A673 (cell line): ENCODE measurements around the gene TMEM192. TPM values are rescaled to one million over a fixed set of nuclear protein-coding genes. Genes with fewer than 3 reads are reported as not detected.

Experiments used
- BruUV-seq: library from RNA; stranded (reverse); fragments of 400-500 nt; replicated peaks from 2 replicates; lab custom pipeline; 2021; lab: Mats Ljungman, UMichigan
- CTCF ChIA-PET: fragments of 300-600 bp; sonication (Branson Sonifier 250); formaldehyde crosslinking; loops from one replicate; lab custom pipeline; 2022; ENCODE audit warnings: antibody characterized with exemption; lab: Charles Lee
- POLR2A ChIA-PET: fragments of 300-600 bp; sonication (Branson Sonifier 250); formaldehyde crosslinking; loops from one replicate; lab custom pipeline; 2022; ENCODE audit warnings: antibody characterized with exemption; ENCODE audit not compliant: low non-redundant PET; lab: Charles Lee
- DNase-seq: peaks from one replicate; pipeline ENCODE4 v3.0.0-alpha.2; 2015; ENCODE audit warnings: low spot score
- H3K27ac ChIP-seq: fragments of 200-600 bp; sonication (generic); 2 replicates; pipeline ENCODE4 v1.5.1; 2016; ENCODE audit warnings: mixed run types, low read depth, mild to moderate bottlenecking, mixed read lengths, antibody characterized with exemption, low read length; ENCODE audit not compliant: poor library complexity, severe bottlenecking
- H3K27me3 ChIP-seq: fragments of 200-600 bp; sonication (generic); replicated peaks from 2 replicates; pipeline ENCODE4 v1.6.1; 2017; ENCODE audit warnings: mixed run types, low read depth, mild to moderate bottlenecking, mixed read lengths, antibody characterized with exemption, low read length; ENCODE audit not compliant: insufficient read depth, poor library complexity
- H3K36me3 ChIP-seq: fragments of 200-600 bp; sonication (generic); 2 replicates; pipeline ENCODE4 v1.6.1; 2016; ENCODE audit warnings: mixed run types, mild to moderate bottlenecking, mixed read lengths, antibody characterized with exemption, low read length; ENCODE audit not compliant: insufficient read depth, poor library complexity, severe bottlenecking
- H3K4me1 ChIP-seq: fragments of 200-600 bp; sonication (generic); 2 replicates; pipeline ENCODE4 v1.6.1; 2017; ENCODE audit warnings: mixed run types, mild to moderate bottlenecking, mixed read lengths, antibody characterized with exemption, low read length; ENCODE audit not compliant: insufficient read depth, poor library complexity, severe bottlenecking
- H3K4me3 ChIP-seq: fragments of 200-600 bp; sonication (generic); 2 replicates; pipeline ENCODE4 v1.5.1; 2016; ENCODE audit warnings: low read depth, mixed run types, mild to moderate bottlenecking, mixed read lengths, low read length; ENCODE audit not compliant: poor library complexity, severe bottlenecking
- H3K9me3 ChIP-seq: fragments of 200-600 bp; sonication (generic); 2 replicates; pipeline ENCODE4 v1.6.1; 2016; ENCODE audit warnings: mixed run types, low read depth, mild to moderate bottlenecking, mixed read lengths, antibody characterized with exemption, low read length; ENCODE audit not compliant: poor library complexity, severe bottlenecking
- EZH2 ChIP-seq: fragments of 200-600 bp; sonication (generic); IDR thresholded peaks from 2 replicates; pipeline ENCODE4 v1.6.1; 2017; ENCODE audit warnings: borderline replicate concordance, low read depth, mild to moderate bottlenecking, mixed read lengths, antibody characterized with exemption, low read length; ENCODE audit not compliant: poor library complexity, severe bottlenecking
- intact Hi-C: fragments of 100-400 bp; cut with micrococcal nuclease; formaldehyde crosslinking; loops from one replicate; pipeline ENCODE4 v1.10.0; 2022; ENCODE audit not compliant: unreplicated experiment
- total RNA-seq: library from RNA; stranded (reverse); gene quantifications from 2 replicates; pipeline ENCODE4 v1.2.3, GENCODE V29; 2021
- TF ChIP-seq, protein P1 (sequence below): fragments of 300-800, 200-600 bp; sonication (generic); conservative IDR thresholded peaks from 2 replicates; pipeline ENCODE4 v1.5.1; 2017; ENCODE audit warnings: low read depth, mild to moderate bottlenecking, antibody characterized with exemption, low read length, moderate library complexity, mixed read lengths

Gene TMEM192
- total RNA-seq, 1 experiment from 2014 or later = 9.9 TPM

DNA sequence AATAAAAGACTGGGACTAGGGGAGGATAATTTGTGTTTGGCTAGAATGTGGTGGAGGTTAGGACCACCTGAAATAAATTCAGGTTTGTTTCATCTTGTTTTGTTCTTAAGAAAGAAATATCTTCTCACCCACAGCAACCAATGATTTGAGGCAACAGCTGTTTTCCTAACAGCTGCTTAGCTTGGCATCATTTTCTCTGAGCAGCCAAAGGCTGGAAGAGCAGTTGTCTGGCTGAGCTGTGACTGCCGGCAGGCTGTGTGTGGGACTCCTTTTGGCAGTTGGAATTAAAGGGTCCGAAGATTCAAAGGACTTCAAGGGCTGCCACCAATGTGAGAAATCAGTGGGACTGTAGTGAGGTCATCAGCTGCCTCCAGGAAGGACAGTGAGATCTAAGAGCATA lies 54.0 kb downstream of the TMEM192 start:
- Histone ChIP-seq H3K27me3 (no peaks in the 10 kb centered on the region), H3K9me3 (no peaks in the 10 kb centered on the region), H3K4me1 (peaks cover 5% of the 10 kb centered on the region), H3K36me3 (no peaks in the 10 kb centered on the region), H3K4me3 (no peak overlapping the region), H3K27ac (no peak overlapping the region)
- DNase-seq = no peak
- no TSS peak for BruUV-seq
- ChIA-PET POLR2A (interaction anchor here (0.6 kb wide), 1 partner anchor 227 kb away, joined by 4 read pairs; no protein-coding TSS in a partner anchor), CTCF (no interaction called here)
- intact Hi-C loops = no loop called here
- TF ChIP-seq EZH2 = no peak
- TF ChIP-seq, protein P1, sequence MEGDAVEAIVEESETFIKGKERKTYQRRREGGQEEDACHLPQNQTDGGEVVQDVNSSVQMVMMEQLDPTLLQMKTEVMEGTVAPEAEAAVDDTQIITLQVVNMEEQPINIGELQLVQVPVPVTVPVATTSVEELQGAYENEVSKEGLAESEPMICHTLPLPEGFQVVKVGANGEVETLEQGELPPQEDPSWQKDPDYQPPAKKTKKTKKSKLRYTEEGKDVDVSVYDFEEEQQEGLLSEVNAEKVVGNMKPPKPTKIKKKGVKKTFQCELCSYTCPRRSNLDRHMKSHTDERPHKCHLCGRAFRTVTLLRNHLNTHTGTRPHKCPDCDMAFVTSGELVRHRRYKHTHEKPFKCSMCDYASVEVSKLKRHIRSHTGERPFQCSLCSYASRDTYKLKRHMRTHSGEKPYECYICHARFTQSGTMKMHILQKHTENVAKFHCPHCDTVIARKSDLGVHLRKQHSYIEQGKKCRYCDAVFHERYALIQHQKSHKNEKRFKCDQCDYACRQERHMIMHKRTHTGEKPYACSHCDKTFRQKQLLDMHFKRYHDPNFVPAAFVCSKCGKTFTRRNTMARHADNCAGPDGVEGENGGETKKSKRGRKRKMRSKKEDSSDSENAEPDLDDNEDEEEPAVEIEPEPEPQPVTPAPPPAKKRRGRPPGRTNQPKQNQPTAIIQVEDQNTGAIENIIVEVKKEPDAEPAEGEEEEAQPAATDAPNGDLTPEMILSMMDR = no peak

DNA sequence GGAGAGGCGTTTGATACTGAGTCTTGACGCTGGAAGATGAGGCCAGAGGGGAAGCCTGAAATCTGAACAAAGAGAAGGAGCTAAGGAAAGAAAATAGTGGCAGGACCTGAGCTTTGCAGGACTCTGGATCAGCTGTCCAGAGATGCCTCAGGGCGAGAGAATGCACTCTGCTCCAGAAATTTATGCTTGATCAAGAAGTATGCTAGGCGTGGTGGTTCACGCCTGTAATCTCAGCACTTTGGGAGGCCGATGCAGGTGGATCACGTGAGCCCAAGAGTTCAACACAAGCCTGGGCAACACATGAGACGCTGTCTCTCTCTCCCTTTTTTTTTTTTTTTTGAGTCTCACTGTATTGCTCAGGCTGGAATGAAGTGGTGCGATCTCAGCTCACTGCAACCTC lies 57.1 kb downstream of the TMEM192 start:
- CTCF ChIA-PET = no interaction called here
- no peak for DNase-seq
- TF ChIP-seq EZH2 = no peak
- TF ChIP-seq, protein P1 = no peak
- Histone ChIP-seq H3K9me3 (no peaks in the 10 kb centered on the region), H3K27me3 (no peaks in the 10 kb centered on the region), H3K36me3 (no peaks in the 10 kb centered on the region), H3K4me1 (peaks cover 5% of the 10 kb centered on the region), H3K27ac (no peak overlapping the region), H3K4me3 (no peak overlapping the region)
- intact Hi-C loops = no loop called here
- POLR2A ChIA-PET = no interaction called here
- no TSS peak for BruUV-seq

DNA sequence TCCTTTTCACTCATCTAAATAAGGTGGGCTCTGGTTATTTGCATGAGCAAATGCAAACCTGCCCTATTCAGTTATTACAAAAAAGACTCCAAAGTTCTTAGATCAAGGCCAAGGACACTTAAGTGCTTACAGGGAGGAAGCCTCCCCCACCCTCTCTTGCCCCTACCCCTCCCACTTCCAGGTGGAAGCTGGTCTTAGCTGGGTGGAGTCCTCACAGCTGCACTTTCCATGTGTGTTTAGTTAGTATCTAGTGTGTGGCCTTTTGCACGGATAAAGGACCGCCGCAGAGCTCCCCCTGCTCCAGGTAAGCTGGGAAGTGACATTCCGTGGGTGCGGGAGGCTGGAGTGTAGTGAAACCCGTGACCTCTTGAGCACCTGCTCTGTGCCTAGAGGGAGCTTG lies 59.0 kb downstream of the TMEM192 start, which contains the start of gene TRIM75:
TSS of gene TRIM75 (plus strand) at position 222 of the 400 bp plus-strand sequence. CDS start 5,282 bp downstream, outside the sequence.
- Histone ChIP-seq H3K4me3 (no peak within 1 kb of the TSS), H3K36me3 (no peaks in the 10 kb centered on the region), H3K4me1 (no peaks in the 10 kb centered on the region), H3K9me3 (no peaks in the 10 kb centered on the region), H3K27me3 (no peaks in the 10 kb centered on the region), H3K27ac (no peak within 1 kb of the TSS)
- intact Hi-C loops = no loop called here
- TF ChIP-seq EZH2 = no peak
- TF ChIP-seq, protein P1 = no peak
- no peak for DNase-seq
- BruUV-seq = no TSS peak
- ChIA-PET CTCF (no interaction called here), POLR2A (no interaction called here)
